ENCODE data around the gene SAMD3.
"Not testable (repeated sequence)": the region's sequence is repeated elsewhere in the genome, so short reads cannot be mapped to it uniquely, and the experiment has no call there.

SAMD3 gene

GRCh38 chr6:130170160-130170559, 52.6 kb downstream of the SAMD3 start:
- not testable (repeated sequence) for DNase-seq

- no peak for DNase-seq
Measured at GRCh38 chr6:130167655-130168054, 55.1 kb downstream of the SAMD3 start.

- DNase-seq: no peak
Measured at GRCh38 chr6:130164251-130164650, 58.5 kb downstream of the SAMD3 start.

GRCh38 chr6:130163266-130163665, 59.5 kb downstream of the SAMD3 start:
- no peak for DNase-seq

- DNase-seq: no peak
Measured at GRCh38 chr6:130162421-130162820, 60.3 kb downstream of the SAMD3 start.

GRCh38 chr6:130161683-130162404, 60.9 kb downstream of the SAMD3 start:
- DNase-seq: no peak

GRCh38 chr6:130159956-130160355, 62.8 kb downstream of the SAMD3 start:
- DNase-seq: no peak

GRCh38 chr6:130158548-130158947, 64.2 kb downstream of the SAMD3 start:
- DNase-seq: no peak

- no peak for DNase-seq
Measured at GRCh38 chr6:130158056-130158455, 64.7 kb downstream of the SAMD3 start.

GRCh38 chr6:130156908-130157307, 65.8 kb downstream of the SAMD3 start:
- DNase-seq: no peak

- DNase-seq: no peak
Measured at GRCh38 chr6:130152908-130153510, 69.7 kb downstream of the SAMD3 start.

GRCh38 chr6:130150906-130151305, 71.8 kb downstream of the SAMD3 start:
- no peak for DNase-seq

- DNase-seq: not testable (repeated sequence)
Measured at GRCh38 chr6:130149016-130149415, 73.7 kb downstream of the SAMD3 start.

GRCh38 chr6:130148181-130148580, 74.6 kb downstream of the SAMD3 start:
- DNase-seq: no peak

- DNase-seq: no peak
Measured at GRCh38 chr6:130147111-130147510, 75.6 kb downstream of the SAMD3 start.

- no peak for DNase-seq
Measured at GRCh38 chr6:130143709-130144108, 79.0 kb downstream of the SAMD3 start.

GRCh38 chr6:130140084-130140483, 82.7 kb downstream of the SAMD3 start:
- no peak for DNase-seq

GRCh38 chr6:130138909-130139242, 83.9 kb downstream of the SAMD3 start:
- no peak for DNase-seq

- DNase-seq: no peak
Measured at GRCh38 chr6:130138116-130138908, 84.4 kb downstream of the SAMD3 start.

GRCh38 chr6:130136798-130137197, 86.0 kb downstream of the SAMD3 start:
- no peak for DNase-seq

GRCh38 chr6:130134582-130134981, 88.2 kb downstream of the SAMD3 start:
- no peak for DNase-seq

GRCh38 chr6:130132286-130132701, 90.5 kb downstream of the SAMD3 start:
- DNase-seq: no peak

- no peak for DNase-seq
Measured at GRCh38 chr6:130129762-130130246, 92.9 kb downstream of the SAMD3 start.

- no peak for DNase-seq
Measured at GRCh38 chr6:130128326-130128725, 94.4 kb downstream of the SAMD3 start.

Measured in NCI-H1436 treated with DMSO at 0.1 percent for 48 hours (cell line).